Thoracic aorta (tissue), 2 donors: ENCODE measurements around the gene TMEM270. TPM values are rescaled to one million over a fixed set of nuclear protein-coding genes. Genes with fewer than 3 reads are reported as not detected.

Experiments
- ATAC-seq: fragments of 150-250 bp; one replicate; pipeline ENCODE4 v1.8.0; 2017; ENCODE audit warnings: low read depth; ENCODE audit not compliant: insufficient number of reproducible peaks, low FRiP score
- DNase-seq: peaks from one replicate; pipeline ENCODE4 v3.0.0-alpha.2; 2020; ENCODE audit warnings: low spot score
- H3K27ac ChIP-seq, 2 donors: fragments of 200-600 bp; sonication (generic); 1 replicate in 1 of 2; 2 replicates in 1 of 2; pipeline ENCODE4 v1.5.1; 2016; ENCODE audit warnings: mild to moderate bottlenecking in 2 of 2, moderate library complexity in 2 of 2
- H3K27me3 ChIP-seq: fragments of 200-600 bp; sonication (generic); replicated peaks from 2 replicates; pipeline ENCODE4 v1.6.0; 2016; ENCODE audit warnings: mild to moderate bottlenecking; ENCODE audit not compliant: insufficient read depth
- H3K36me3 ChIP-seq: fragments of 200-600 bp; sonication (generic); one replicate; pipeline ENCODE4 v1.5.1; 2016
- H3K4me1 ChIP-seq, 2 donors: fragments of 200-600 bp; sonication (generic); 1 replicate in 1 of 2; 2 replicates in 1 of 2; pipeline versions ENCODE4 v1.5.1 to v1.6.0; 2016; ENCODE audit warnings: low read depth in 2 of 2, mild to moderate bottlenecking in 1 of 2; ENCODE audit not compliant: control insufficient read depth in 1 of 2
- H3K4me3 ChIP-seq: fragments of 200-600 bp; sonication (generic); 2 replicates; pipeline ENCODE4 v1.5.1; 2016; ENCODE audit warnings: mild to moderate bottlenecking
- H3K9me3 ChIP-seq: fragments of 200-600 bp; sonication (generic); 2 replicates; pipeline ENCODE4 v1.5.1; 2016
- CTCF ChIP-seq: fragments of 200-600 bp; sonication (generic); IDR thresholded peaks from one replicate; pipeline ENCODE4 v1.5.1; 2019; ENCODE audit warnings: antibody characterized with exemption
- total RNA-seq, 2 donors: library from RNA; depleted of rRNA; stranded (reverse); fragments of >200 nt; gene quantifications; one replicate each; pipeline versions ENCODE4 v1.1.0 to v1.2.3, GENCODE V29; 2016

Gene TMEM270
- total RNA-seq, 2 donors from 2014 or later, result not detected

- Histone ChIP-seq H3K4me1 (peaks cover 2 to 8% of the 10 kb centered on the region in 2 donors), H3K36me3 (no peaks in the 10 kb centered on the region), H3K9me3 (no peaks in the 10 kb centered on the region), H3K27ac (no peak overlapping the region), H3K4me3 (no peak overlapping the region), H3K27me3 (no peaks in the 10 kb centered on the region)
- TF ChIP-seq CTCF, result no peak
- DNase-seq (no peak), ATAC-seq (no peak)
Measured at GRCh38 chr7:73909996-73910395, 49.0 kb downstream of the TMEM270 start.

GRCh38 chr7:73912223-73912622, 51.3 kb downstream of the TMEM270 start:
- Histone ChIP-seq H3K4me1 (peaks cover 0 to 2% of the 10 kb centered on the region in 2 donors), H3K27me3 (no peaks in the 10 kb centered on the region), H3K36me3 (no peaks in the 10 kb centered on the region), H3K4me3 (no peak overlapping the region), H3K9me3 (no peaks in the 10 kb centered on the region), H3K27ac (no peak overlapping the region)
- no peak for ATAC-seq
- DNase-seq, result no peak
- TF ChIP-seq CTCF, result no peak

Other genes with a start within 250 kb of the TMEM270 start
- gene MLXIPL, start 236.6 kb upstream of the TMEM270 start, total RNA-seq, result 10 to 100 TPM in 1 of 2 donors, 1 to 10 TPM in 1; 6.4 to 36.4 TPM
- 1 to 10 TPM in 1 of 2 donors, under 1 TPM in 1; 0.92 to 1.2 TPM for gene VPS37D, start 193.3 kb upstream of the TMEM270 start, total RNA-seq
- gene DNAJC30, start 177.7 kb upstream of the TMEM270 start, total RNA-seq, result 1 to 10 TPM; 3.9 to 7.8 TPM
- gene BUD23, start 177.6 kb upstream of the TMEM270 start, total RNA-seq, result 10 to 100 TPM; 36.9 to 51.0 TPM
- gene STX1A, start 141.5 kb upstream of the TMEM270 start, total RNA-seq, result 10 to 100 TPM; 10.3 to 16.8 TPM
- gene ABHD11, start 122.4 kb upstream of the TMEM270 start, total RNA-seq, result 10 to 100 TPM in 1 of 2 donors, 1 to 10 TPM in 1; 2.5 to 16.9 TPM
- gene CLDN3, start 90.9 kb upstream of the TMEM270 start, total RNA-seq, result not detected
- under 1 TPM in 1 of 2 donors, not detected in 1; 0.99 TPM for gene CLDN4, start 30.2 kb upstream of the TMEM270 start, total RNA-seq
- 1 to 10 TPM in 1 of 2 donors, not detected in 1; 1.2 TPM for gene METTL27, start 18.6 kb upstream of the TMEM270 start, total RNA-seq
- 1,000 to 10,000 TPM; 1,484 to 3,836 TPM for gene ELN, start 167.0 kb downstream of the TMEM270 start, total RNA-seq
- gene LIMK1, start 222.6 kb downstream of the TMEM270 start, total RNA-seq, result 10 to 100 TPM; 19.7 to 19.9 TPM